NCI-H460 (cell line): ENCODE data around the gene IPO5. TPM values are rescaled to one million over a fixed set of nuclear protein-coding genes. Genes with fewer than 3 reads are reported as not detected.

Experiments
- DNase-seq: peaks from one replicate; pipeline ENCODE4 v3.0.0-alpha.2; 2016; ENCODE audit warnings: low read depth; ENCODE audit errors: extremely low read depth
- small RNA-seq, 2 experiments: library from RNA; depleted of rRNA; stranded (forward); fragments of <200 nt; gene quantifications; one replicate each; pipeline ENCODE3, GENCODE V24; 2014
- total RNA-seq: library from RNA; depleted of rRNA; stranded (reverse); fragments of >200 nt; shearing (Covaris generic); gene quantifications from 2 replicates; pipeline ENCODE4 v1.2.3, GENCODE V29; 2014; rRNA removed

The IPO5 gene
- total RNA-seq, 1 experiment from 2014 or later: 128 TPM

DNA sequence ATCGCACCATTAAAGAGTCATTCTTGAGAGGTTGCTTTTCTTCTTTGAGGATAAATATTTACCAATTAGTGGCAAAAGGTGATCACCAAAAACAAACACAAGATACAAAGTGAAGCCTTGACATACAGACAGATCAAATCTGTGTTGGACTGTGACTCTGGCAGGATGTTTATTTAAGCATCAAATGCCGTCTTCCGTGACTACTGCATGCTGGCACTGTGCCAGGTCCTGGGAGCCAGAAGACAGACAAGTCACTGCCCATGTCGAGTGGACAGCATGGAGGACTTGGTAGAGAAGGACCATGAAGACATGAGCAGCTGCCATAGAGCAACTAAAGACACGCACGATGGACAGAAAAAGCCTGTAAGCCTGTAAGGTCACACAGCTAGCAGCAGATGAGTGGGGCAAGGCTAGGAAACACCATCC is 96.6 kb downstream of the IPO5 start:
- peak; percentile 1 for DNase-seq

DNA sequence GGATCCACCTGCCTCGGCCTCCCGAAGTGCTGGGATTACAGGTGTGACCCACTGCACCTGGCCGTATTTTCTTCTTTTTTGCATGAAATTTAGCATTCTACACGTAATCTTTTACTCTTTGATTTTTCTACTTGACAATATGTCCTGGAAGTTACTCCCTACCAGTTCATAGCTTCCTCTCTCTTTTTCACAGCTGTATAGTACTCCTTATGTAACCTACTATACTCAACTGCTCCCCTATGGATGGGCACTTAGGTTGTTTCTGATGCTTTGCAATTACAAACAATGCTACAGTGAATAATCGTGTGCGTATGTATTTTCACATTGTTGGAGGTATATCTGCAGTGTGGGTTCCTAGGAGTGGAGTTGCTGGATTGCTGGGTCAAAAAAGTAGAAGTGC is 98.9 kb downstream of the IPO5 start:
- no peak for DNase-seq

DNA sequence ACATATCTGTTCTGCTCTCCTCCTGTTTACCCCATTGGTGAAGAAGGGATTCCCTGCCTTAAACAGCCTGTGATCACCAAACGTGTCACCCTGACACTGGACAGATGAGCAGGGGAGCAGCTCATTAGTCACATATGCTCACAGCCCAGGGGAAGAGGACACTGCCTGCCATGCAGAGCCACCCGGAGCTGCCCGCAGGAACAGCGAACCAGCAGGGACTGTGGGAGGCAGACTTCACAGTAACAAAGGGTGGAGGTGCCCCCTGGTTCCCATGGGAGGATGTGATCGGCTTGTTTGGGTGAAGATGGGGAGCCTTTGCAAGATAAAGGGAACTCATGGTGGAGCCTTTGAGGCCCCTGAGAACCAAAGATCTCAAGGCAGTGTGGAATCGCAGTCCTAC is 100.8 kb downstream of the IPO5 start:
- no peak for DNase-seq

DNA sequence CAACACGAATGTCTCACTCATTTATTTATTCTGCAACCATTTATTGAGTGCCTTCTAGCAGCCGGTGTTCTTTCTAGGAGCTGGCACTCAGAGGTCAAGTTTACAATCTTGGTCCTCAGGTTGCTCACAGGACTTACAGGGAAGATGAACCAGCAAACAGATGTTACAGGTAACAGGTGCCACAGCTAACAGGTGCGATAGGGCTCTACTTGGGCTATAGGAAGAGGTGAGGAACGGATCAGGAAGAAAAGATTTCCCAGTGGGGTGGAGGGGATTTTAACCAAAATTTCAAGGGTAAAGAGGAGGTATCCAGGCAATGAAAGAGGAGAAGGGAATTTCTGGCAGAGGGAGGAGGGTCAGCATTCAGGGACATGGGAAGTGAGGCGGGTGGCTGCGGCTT is 102.1 kb downstream of the IPO5 start:
- DNase-seq: no peak

DNA sequence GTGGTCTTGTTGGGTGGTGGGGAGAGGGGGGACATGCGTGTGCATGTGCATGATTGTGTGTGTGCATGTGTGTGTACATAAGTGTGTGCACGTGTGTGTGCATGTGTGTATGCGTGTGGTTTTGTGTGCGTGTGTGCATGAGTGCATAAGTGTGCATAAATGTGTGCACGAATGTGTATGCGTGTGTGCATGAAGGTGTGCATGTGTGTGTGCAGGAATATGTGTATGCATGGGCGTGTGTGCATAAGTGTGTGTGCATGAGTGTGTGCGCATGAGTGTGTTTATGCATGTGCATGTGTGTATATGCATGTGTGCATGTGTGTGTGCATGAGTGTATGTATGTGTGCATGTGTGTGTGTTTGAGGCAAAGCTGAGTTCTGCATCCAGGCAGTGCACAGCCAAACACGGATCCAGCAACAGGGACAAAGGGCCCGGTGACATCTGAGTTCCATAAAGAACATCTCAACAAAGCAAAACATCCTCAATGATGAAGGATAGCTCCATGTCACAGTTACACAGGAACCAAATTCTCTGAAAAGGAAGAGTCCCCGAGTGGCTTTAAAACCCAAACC is 103.5 kb downstream of the IPO5 start:
- no peak for DNase-seq

DNA sequence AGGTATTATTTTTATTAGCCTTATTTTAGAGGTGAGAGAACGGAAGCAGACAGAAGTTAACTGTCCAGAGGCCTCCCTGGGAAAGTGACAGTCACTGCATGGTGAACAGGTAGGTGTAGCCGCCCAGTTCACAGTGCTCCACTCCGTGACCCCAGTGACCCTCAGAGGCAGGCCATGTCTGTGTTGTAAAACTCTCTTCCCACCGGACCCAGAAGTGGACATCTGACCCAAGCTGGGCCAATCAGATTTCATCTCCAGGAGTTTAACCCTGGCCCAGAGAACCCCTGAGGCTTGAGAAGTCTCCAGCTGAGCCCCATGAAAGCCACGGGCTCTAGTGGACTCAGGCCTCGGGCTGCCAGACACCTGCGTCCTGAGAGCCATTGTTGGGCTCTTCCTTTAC is 105.8 kb downstream of the IPO5 start:
- DNase-seq: no peak

DNA sequence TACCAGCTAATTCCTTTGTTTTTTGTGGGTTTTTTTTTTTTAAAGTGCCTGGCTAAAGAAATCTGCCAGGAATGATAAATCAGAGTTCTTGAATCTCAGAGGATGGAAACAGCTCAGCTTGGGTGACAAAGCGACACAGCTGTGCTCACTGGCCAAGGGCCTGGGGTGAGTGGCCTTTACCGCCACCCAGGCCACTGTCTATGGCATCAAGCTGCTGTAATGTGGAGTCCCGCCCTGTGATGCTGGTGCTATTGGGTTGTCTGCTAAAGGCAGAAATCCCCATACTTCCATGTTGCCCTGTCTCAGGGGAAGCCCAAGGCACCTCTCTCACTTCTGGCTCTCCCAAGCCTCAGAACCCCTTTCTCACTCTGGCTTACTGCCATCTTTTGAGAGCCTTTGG is 106.8 kb downstream of the IPO5 start:
- no peak for DNase-seq

DNA sequence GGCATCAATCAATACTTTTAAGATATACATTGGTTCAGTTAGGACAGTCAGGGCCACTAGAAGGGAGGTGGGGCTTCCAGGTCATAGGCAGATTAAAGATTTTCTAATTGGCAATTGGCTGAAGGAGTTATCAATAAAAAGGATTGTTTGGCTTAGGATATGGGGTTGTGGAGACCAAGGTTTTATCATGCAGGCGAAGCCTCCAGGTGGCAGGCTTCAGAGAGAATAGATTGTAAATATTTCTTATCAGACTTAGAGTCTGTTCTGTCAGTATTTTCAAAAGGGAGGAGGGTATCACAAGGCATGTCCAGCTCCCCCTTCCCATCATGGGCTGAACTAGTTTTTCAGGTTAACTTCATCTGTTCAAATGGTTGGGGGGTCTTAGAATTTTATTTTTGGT is 112.0 kb downstream of the IPO5 start:
- DNase-seq: no peak

DNA sequence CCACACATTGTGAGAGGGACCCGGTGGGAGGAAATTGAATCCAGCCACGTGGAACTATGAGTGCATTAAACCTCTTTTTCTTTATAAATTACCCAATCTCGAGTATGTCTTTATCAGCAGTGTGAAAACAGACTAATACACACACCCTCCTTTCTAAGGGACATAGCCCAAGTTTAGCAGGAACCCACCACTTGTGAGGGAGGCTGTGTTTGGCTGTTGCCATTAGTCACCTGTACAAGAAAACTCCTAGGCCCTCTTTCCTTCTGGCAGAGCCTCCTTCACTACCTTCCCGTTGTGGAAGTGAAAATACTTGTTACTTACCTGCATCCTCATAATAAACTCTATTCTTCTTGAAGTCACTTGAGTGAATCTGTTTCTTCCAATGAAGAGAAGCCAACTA is 113.2 kb downstream of the IPO5 start:
- no peak for DNase-seq

DNA sequence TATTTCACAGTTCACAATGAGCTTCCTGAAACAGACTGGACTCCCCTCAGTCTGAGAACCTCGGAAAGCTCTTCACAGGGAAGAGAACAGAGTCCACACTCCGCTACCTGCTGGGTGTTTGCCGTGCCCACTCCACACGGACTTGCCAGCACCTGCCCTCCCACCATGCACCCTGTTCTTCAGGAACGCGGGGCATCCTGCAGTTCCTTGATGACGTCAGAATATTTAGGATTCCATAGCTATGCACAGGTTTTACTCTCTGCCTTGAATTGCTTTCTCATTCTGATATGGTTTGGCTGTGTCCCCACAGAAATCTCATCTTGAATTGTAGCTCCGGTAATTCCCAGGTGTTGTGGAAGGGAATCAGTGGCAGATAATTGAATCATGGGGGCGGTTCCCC is 115.0 kb downstream of the IPO5 start:
- DNase-seq: no peak

DNA sequence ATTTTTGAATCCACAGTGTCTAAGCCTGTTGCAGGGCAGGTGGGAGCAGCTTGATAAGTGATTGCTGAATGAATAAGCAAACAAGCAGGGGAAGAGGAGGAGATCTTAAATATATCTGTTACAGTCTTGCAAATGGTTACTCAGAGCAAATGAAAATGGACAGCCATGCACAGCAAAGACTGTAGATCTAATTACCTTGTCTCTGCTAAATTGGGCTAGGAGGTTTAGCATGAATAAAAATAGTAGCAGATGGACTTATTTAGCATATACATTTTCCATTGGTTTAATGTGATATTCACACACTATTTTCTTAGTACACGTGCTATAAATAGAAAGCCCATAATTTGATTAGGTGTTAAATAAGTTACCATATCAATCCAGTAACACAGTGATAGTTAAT is 116.5 kb downstream of the IPO5 start:
- DNase-seq: no peak

DNA sequence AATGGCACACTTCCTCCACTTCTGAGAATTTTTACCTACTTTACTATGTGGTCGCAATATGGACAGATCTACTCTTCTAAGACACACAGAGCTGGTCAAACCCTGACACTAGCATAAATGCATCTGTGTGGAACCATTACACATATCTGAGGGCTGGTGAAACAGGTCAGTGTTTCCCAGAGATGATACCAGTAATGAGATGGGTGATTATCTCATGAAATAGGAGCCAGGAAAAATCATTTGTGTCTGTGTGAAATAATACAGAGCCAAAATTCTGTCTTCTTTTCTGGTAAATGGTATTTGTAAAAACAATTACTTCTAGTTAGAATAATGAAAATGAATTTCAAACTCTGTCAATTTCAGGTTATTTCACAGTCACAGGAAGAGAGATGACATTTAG is 117.8 kb downstream of the IPO5 start:
- no peak for DNase-seq

DNA sequence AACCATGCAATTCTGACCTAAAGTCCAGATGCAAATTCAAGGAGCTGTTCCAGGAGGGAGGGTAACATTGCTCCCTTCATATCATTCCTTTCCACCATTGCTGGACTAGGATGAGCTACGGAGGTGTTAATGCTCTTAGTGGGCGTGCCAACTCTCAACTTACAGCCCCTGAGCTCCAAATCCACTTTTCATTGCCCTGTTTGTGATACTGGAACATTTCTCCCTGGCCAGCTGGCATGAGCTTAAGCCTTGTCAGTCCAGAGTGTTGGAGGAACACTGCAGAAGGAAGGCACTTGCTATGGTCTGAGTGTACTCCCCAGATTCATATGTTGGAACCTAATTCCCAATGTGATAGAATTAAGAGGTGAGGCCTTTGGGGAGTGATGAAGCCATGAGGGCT is 119.0 kb downstream of the IPO5 start:
- DNase-seq: no peak

Small RNAs within 50 kb of the gene (small RNA-seq; reads per million reads assigned to genes)
- 0 reads per million in 2 experiments for gene FTLP8

Other genes with a start within 250 kb of the IPO5 start
- gene FARP1, start 189.4 kb downstream of the IPO5 start, total RNA-seq: 1.5 and 2.6 TPM in 2 replicates
- not detected in 2 replicates for gene RNF113B, start 223.6 kb downstream of the IPO5 start, total RNA-seq